Skin of body (tissue), 3 donors: ENCODE measurements around the gene TUBD1. TPM values are rescaled to one million over a fixed set of nuclear protein-coding genes. Genes with fewer than 3 reads are reported as not detected.
A peak's percentile ranks its signal among the peaks of the same experiment; 100 is the strongest.

Source experiments
- DNase-seq: peaks from one replicate; lab custom pipeline; 2025; lab: John Stamatoyannopoulos, UW
- small RNA-seq: library from RNA; depleted of rRNA; stranded (forward); fragments of <200 nt; gene quantifications from one replicate; pipeline ENCODE3, GENCODE V24; 2014; ENCODE audit warnings: low replicate concordance
- total RNA-seq: library from RNA; depleted of rRNA; stranded (reverse); fragments of >200 nt; gene quantifications from one replicate; pipeline ENCODE4 v1.2.3, GENCODE V29; 2014

Gene TUBD1
- total RNA-seq, 1 donor from 2014 or later: 8.8 TPM

DNA sequence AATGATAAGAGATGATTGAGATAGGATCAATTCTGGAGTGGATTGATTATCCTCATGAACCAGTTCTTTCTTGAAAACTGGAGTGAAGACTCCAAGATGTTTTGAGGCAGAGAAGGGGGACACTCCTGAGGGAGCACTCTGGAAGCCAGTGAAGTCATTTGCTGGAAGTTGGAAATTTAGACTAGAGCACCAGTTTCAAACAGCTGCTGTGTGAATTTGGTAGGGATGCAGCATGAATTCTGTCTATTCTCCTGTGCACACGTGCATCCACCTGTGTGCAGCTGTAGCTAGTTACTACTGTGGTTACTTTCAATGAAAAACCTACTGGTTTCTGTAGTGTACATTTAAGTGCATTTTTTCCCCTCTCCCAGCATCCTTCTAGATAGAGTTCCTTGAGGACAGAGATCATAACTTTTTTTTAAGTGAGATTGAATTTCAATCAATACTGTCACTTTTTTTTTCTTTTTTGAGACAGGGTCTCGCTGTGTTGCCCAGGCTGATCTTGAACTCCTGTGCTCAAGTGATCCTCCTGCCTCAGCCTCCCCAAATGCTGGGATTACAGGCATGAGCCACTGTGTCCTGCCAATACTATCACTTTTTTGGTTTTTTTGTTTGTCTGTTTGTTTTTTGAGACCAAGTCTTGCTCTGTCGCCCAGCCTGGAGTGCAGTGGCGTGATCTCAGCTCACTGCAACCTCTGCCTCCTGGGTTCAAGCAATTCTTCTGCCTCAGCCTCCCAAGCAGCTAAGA lies 65.9 kb downstream of the TUBD1 start:
- no peak for DNase-seq

DNA sequence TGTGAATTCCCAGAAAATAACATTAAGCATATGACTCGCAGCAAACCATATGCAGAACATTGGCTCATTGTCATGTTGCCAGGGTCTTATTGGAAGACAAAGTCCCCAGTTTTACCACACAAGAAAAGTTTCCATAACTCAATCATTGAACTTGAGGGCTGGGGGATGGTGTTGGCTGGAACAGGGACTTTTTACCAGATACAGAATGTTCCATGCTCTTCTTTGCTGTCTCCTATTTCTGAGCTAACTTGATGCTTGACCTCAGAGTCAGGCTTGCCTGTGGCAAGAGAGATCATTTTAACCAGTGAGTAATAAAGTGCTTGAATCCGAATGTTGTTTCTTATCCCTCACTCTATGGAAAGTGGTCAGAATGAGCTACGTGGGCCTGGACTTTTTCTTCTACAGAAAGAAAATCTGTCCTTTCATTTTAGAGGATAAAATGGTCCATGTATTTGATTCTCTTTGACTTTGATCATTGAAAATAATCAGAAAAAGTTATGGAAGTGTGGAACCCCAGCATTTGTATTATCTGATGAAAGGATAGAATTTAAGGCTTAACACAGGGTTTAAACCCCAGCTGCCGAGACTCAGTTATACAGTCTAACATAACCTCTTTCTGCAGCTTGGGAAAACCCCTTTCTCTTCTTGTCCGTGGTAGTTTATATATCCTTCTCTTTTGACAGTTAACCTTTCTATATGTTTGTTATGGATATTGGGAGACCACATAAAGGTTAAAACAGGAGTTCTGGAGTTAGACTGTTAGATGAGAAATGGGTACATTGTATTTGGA lies 67.0 kb downstream of the TUBD1 start:
- DNase-seq: peak; percentile 84

DNA sequence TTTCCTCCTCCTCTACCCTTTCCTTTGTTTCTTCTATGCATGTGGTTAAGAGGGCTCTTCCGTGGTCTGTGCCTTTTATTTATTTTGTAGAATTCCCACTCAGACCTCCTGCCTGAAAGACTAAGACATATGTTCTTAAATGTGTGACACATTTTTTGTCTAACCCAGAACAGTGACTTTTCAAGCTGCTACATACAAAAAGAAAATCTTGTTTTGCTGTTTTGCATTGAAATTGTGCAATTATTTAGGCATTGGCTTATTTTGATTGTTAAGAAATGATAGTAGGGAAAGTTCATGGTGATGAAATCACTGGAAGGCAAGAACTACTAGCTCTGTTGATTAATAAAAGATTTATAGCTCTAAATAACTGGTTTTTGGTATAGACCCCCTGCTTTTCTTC lies 76.8 kb downstream of the TUBD1 start:
- no peak for DNase-seq

DNA sequence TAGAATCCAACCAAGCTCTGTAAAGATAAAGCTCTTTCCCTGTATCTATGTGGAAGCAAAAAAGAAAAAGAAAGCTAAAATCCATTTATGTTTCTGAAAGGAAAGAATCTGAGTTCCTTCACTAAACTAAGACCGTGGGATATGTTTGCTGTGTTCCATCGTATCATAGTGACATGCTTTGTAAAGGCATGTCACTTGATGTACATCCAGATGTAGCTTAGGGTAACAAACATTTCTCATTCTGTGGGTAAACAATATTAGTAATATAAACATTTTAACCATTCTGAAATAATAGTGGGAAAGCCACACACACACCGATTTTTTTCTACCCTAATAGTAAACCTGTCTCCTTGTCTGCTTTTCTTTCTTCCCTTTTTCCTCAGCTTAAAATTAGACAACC lies 78.1 kb downstream of the TUBD1 start:
- no peak for DNase-seq

DNA sequence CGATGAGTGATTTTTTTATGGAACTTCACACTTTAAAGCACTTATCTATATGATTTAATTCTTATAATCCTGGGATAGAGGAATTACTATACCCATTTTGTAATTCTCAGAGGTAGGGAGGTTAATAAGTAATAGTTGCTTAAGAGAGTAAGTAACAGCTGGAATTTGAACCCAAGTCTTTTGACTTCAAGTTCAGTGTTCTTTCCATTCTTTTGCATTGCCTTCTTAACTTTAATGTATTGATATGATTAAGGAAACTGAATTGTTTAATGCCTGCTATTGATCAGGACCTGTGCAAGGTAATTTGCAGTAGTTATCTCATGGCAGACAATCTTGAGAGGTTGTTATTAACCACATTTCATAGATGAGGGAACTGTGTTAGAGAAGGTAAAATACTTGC lies 78.5 kb downstream of the TUBD1 start:
- no peak for DNase-seq

DNA sequence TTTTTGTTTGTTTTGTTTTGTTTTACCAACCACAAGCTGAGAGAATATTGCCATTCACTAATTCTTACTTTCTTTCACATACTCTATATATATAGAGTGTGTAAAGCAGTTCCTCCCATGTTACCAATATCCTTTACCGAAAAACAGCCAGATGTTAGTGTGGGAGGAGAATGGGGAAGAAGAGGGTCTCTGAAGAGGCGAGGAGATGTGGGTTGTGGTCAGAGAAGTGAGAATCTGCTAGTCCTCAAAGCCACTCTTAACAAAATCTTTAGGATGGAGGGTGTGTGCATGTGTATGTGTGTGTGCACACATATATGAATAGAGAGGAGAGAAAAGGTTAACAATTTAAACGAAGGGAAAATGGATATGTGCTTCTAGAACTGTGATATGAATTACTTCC lies 80.6 kb downstream of the TUBD1 start:
- no peak for DNase-seq

DNA sequence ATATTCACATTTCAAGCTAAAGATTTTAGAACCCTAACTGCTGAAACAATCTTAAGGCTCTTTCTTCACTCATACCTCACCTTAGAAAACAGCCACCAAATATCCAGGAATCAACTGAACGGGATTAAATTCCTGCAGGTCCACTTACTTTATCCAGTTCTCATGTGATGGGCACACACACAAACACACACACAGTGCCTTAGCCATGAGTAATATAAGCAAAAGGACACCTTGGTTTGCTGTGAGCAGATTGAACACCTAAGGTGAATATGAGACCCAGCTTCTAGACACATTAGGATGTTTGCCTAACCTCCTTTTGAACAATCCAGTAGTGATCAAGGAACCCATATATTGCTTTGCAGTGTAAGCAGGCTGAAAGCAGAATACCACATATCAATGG lies 81.5 kb downstream of the TUBD1 start:
- no peak for DNase-seq

DNA sequence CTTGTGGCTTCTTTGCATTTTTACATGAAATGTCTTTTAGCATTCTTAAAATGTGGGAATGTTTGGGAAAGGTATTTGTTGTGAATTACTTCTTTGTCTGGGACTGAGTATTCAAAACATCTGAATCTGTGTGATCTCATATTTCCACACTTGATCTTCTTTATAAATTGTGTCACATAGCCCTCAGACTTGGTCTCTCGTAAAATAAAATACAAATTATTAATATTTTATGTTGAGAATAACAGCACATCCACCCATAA lies 81.9 kb downstream of the TUBD1 start:
- DNase-seq: no peak

Small RNA genes lying within 50 kb of the gene (small RNA-seq; reads per million reads assigned to genes)
- gene RNU6-450P (not detected), gene RPS29P21 (not detected)

Other genes starting within 250 kb of the TUBD1 start
- gene PTRH2, start 185.5 kb downstream of the TUBD1 start, total RNA-seq: 19.4 TPM
- 203 TPM for gene VMP1, start 185.3 kb downstream of the TUBD1 start, total RNA-seq
- 37.5 TPM for gene RPS6KB1, start 178 bp upstream of the TUBD1 start, total RNA-seq
- 17.5 TPM for gene RNFT1, start 71.8 kb upstream of the TUBD1 start, total RNA-seq
- 13.4 TPM for gene HEATR6, start 186.0 kb upstream of the TUBD1 start, total RNA-seq